Gastroesophageal sphincter (tissue), 3 donors: ENCODE results near the gene ACTBL2.

Experiments used
- EP300 ChIP-seq: sonication (generic); formaldehyde crosslinking; IDR thresholded peaks from one replicate; pipeline ENCODE4 v1.6.1; 2017; ENCODE audit warnings: antibody characterized with exemption, mild to moderate bottlenecking
- POLR2A ChIP-seq, 2 donors: fragments of 450-650 bp; IDR thresholded peaks; one replicate each; pipeline ENCODE4 v1.6.1; 2017; ENCODE audit warnings: antibody characterized with exemption in 2 of 2, mild to moderate bottlenecking in 2 of 2, moderate library complexity in 1 of 2
- POLR2AphosphoS5 ChIP-seq: sonication (generic); formaldehyde crosslinking; IDR thresholded peaks from one replicate; pipeline ENCODE4 v1.6.1; 2017; ENCODE audit warnings: antibody characterized with exemption
- TF ChIP-seq, protein P1 (sequence below), 4 experiments: fragments of 200-600 bp in 2 of 4; fragments of 450-650 bp in 2 of 4; sonication (generic) in 1 of 4; IDR thresholded peaks; one replicate each; pipeline ENCODE4 v1.5.1; 2017 to 2019; ENCODE audit warnings: antibody characterized with exemption in 4 of 4, mild to moderate bottlenecking in 2 of 4, moderate library complexity in 2 of 4

DNA sequence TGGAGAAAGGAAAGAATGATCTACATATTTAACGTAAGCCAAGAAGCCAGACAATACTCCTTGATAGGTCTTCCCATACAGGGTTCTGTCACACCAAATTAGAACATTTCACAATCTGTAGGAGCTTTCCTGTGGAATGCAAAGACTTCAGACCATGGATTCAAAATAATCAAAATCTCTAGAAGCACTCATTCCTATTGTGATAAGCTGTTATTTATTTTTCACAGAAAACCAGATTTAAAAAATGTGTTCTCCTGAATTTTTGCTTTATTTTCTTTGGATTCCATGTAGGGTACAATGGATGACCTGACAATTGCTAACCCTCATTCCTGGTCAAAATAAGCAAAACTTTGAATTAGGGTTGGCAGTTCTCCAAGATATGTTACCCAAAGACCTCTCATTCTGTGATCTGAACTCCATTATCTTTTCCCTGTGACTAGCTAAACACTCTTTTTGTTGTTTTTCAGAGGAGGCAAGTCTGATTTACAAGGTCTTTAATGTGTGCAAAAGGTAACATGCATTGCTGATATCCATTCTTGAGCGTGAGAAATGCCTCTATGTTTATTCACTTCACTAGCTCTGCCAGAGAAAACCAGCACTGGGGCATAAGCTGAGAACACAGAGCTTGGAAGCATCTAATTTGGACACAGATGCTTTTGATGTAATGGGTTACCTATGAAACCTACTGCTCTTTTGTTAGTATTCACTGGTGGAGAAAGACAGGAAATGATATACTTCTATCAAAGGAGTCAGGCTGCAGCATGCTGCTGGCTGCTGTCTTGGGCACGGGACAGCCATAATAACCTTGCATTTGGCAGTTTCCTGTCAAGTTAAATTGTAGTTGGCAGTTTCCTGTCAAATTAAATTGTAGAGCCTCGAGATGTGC, 31.4 kb downstream of the ACTBL2 start:
- TF ChIP-seq POLR2AphosphoS5 = no peak
- TF ChIP-seq, protein P1, sequence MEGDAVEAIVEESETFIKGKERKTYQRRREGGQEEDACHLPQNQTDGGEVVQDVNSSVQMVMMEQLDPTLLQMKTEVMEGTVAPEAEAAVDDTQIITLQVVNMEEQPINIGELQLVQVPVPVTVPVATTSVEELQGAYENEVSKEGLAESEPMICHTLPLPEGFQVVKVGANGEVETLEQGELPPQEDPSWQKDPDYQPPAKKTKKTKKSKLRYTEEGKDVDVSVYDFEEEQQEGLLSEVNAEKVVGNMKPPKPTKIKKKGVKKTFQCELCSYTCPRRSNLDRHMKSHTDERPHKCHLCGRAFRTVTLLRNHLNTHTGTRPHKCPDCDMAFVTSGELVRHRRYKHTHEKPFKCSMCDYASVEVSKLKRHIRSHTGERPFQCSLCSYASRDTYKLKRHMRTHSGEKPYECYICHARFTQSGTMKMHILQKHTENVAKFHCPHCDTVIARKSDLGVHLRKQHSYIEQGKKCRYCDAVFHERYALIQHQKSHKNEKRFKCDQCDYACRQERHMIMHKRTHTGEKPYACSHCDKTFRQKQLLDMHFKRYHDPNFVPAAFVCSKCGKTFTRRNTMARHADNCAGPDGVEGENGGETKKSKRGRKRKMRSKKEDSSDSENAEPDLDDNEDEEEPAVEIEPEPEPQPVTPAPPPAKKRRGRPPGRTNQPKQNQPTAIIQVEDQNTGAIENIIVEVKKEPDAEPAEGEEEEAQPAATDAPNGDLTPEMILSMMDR (IDR thresholded peaks at IDR 0.05) = no peak
- no peak for TF ChIP-seq EP300
- no peak for TF ChIP-seq POLR2A (IDR thresholded peaks at IDR 0.05)
